A549 treated with Hydrocortisone at 1 μM for 4 hours (cell line): ENCODE results near the gene KRTAP13-1. TPM values are rescaled to one million over a fixed set of nuclear protein-coding genes. Genes with fewer than 3 reads are reported as not detected.

Experiments
- total RNA-seq: library from RNA; stranded (reverse); fragments of 200-300 nt; extraction: Qiagen RNA extraction; gene quantifications from 5 replicates; pipeline ENCODE4 v1.2.3, GENCODE V29; 2022

Gene KRTAP13-1
- total RNA-seq: not detected in 5 replicates

DNA sequence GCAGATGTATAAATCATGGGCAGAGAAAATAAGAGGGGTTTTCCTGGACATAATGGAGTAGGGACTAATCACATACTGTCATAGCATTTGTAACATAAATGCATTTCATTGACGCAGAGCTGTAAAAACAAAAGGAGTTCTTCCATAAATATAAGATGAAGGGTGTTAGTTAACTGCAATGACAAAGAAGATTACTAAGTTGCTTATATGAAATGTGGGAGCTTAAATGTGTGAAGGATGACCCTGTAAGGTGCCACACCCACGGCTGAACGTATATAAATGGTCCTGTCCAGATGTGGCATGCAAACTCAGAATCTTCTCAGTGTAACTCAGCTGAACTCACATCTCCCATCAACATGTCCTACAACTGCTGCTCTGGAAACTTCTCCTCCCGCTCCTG is at the start of gene KRTAP13-1:
Gene KRTAP13-1, plus strand, starts transcription at position 301 of the 400 bp plus-strand sequence. Its CDS starts 56 bp downstream, at position 357.

DNA sequence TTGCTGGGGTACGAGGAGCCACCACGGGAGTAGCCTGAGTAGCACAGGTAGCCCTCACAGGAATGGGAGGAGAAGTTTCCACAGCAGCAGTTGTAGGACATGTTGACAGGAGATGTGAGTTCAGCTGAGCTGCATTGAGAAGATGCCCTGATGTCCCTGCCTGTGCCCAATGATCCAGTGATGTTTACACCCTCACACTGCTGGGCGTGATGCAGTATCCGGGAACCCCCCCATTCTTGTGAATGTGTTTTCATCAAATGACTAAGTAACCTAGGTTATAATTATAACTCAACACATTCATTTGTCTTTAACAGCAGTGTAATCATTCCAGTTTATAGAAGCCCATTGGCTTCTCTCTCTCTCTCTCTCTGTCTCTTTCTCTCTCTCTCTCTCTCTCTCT is 47.3 kb upstream of the KRTAP13-1 start, which contains the start of gene KRTAP23-1:
Gene KRTAP23-1, minus strand, starts transcription at position 101 of the 400 bp plus-strand sequence. Its CDS starts 0 bp downstream, at position 101.

DNA sequence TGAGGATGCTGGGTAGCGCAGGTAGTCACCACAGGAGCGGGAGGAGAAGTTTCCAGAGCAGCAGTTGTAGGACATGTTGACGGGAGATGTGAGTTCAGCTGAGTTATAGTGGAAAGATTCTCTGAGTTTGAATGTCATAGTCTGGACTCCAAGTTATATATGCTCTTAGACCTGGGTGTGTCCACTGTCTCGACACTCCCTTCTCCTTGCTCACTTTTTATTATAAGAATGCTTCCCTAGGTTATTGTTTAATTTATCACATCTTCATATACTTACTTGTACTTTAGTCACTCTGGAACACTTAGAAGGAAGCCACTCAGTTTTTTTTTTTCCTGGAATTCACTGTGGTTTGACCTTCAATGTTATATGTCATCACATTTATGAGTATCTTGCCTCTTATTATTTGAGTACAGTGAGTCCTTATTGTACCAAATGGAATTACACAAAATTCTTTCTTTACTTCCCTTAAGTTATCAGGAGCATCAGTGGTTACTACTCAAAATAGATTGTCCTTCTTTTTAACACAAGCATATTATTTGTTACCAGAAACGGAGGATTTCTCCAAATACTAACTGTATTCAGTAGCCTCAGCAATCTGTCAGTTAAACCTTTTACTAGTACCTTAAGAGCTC is 23.6 kb upstream of the KRTAP13-1 start, which contains the start of gene KRTAP13-2:
Gene KRTAP13-2, minus strand, starts transcription at position 133 of the 632 bp plus-strand sequence. Its CDS starts 58 bp downstream, at position 75.

DNA sequence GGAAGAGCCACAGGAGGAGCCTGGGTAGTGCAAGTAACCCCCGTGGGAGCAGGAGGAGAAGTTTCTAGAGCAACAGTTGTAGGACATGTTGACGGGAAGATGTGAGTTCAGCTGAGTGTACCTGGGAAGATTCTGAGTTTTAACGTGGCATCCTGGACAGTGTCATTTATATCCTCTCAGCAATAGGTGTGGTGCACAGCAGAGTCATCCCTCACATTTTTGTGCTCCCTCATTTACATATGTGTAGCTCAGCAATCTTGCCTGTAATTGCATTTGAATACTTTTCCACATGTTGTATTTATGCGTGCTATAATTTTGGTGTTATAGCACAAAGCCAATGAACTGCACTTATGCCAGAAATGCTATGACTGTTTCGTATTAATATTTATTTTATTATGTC is 30.0 kb downstream of the KRTAP13-1 start, which contains the start of gene KRTAP13-3:
Gene KRTAP13-3, minus strand, starts transcription at position 101 of the 400 bp plus-strand sequence. Its CDS starts 14 bp downstream, at position 87.

DNA sequence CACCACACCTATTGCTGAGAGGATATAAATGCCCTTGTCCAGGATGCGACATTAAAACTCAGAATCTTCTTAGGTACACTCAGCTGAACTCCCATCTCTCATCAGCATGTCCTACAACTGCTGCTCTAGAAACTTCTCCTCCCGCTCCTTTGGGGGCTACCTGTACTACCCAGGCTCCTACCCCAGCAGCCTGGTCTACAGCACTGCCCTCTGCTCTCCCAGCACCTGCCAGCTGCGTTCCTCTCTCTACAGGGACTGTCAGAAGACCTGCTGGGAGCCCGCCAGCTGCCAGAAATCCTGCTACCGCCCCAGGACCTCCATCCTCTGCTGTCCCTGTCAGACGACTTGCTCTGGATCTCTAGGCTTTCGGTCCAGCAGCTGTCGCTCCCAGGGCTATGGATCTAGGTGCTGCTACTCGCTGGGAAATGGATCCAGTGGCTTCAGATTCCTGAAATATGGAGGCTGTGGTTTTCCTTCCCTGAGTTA is 34.4 kb downstream of the KRTAP13-1 start, which contains the start of gene KRTAP13-4:
Gene KRTAP13-4, plus strand, starts transcription at position 51 of the 486 bp plus-strand sequence. Its CDS starts 56 bp downstream, at position 107.

GRCh38 chr21:30439975-30440374 is 44.1 kb downstream of the KRTAP13-1 start, which contains the start of gene KRTAP15-1:
KRTAP15-1 (plus strand) TSS chr21:30440275; CDS start chr21:30440328, 53 bp downstream.

Other genes with a start within 250 kb of the KRTAP13-1 start
- not detected in 5 replicates for gene CLDN17, start 229.2 kb upstream of the KRTAP13-1 start, total RNA-seq
- gene CLDN8, start 179.9 kb upstream of the KRTAP13-1 start, total RNA-seq: not detected in 5 replicates
- gene KRTAP24-1, start 113.1 kb upstream of the KRTAP13-1 start, total RNA-seq: not detected in 5 replicates
- not detected in 5 replicates for gene KRTAP25-1, start 106.5 kb upstream of the KRTAP13-1 start, total RNA-seq
- gene KRTAP26-1, start 75.7 kb upstream of the KRTAP13-1 start, total RNA-seq: not detected in 5 replicates
- gene KRTAP27-1, start 58.3 kb upstream of the KRTAP13-1 start, total RNA-seq: not detected in 5 replicates
- gene KRTAP23-1, start 47.4 kb upstream of the KRTAP13-1 start, total RNA-seq: not detected in 5 replicates
- not detected in 5 replicates for gene KRTAP13-2, start 23.8 kb upstream of the KRTAP13-1 start, total RNA-seq
- gene KRTAP13-3, start 29.9 kb downstream of the KRTAP13-1 start, total RNA-seq: not detected in 5 replicates
- not detected in 5 replicates for gene KRTAP13-4, start 34.2 kb downstream of the KRTAP13-1 start, total RNA-seq
- not detected in 5 replicates for gene KRTAP15-1, start 44.2 kb downstream of the KRTAP13-1 start, total RNA-seq
- not detected in 5 replicates for gene KRTAP19-1, start 84.3 kb downstream of the KRTAP13-1 start, total RNA-seq
- not detected in 5 replicates for gene KRTAP19-2, start 91.4 kb downstream of the KRTAP13-1 start, total RNA-seq
- not detected in 5 replicates for gene KRTAP19-3, start 96.0 kb downstream of the KRTAP13-1 start, total RNA-seq
- gene KRTAP19-4, start 101.1 kb downstream of the KRTAP13-1 start, total RNA-seq: not detected in 5 replicates
- gene KRTAP19-5, start 106.1 kb downstream of the KRTAP13-1 start, total RNA-seq: not detected in 5 replicates
- gene KRTAP19-6, start 145.8 kb downstream of the KRTAP13-1 start, total RNA-seq: not detected in 5 replicates
- not detected in 5 replicates for gene KRTAP19-7, start 165.3 kb downstream of the KRTAP13-1 start, total RNA-seq
- not detected in 5 replicates for gene KRTAP22-2, start 194.4 kb downstream of the KRTAP13-1 start, total RNA-seq
- gene KRTAP6-3, start 196.4 kb downstream of the KRTAP13-1 start, total RNA-seq: not detected in 5 replicates
- not detected in 5 replicates for gene KRTAP6-2, start 202.9 kb downstream of the KRTAP13-1 start, total RNA-seq
- not detected in 5 replicates for gene KRTAP22-1, start 205.1 kb downstream of the KRTAP13-1 start, total RNA-seq
- not detected in 5 replicates for gene KRTAP6-1, start 217.9 kb downstream of the KRTAP13-1 start, total RNA-seq
- gene KRTAP20-1, start 220.4 kb downstream of the KRTAP13-1 start, total RNA-seq: not detected in 5 replicates
- not detected in 5 replicates for gene KRTAP20-4, start 224.6 kb downstream of the KRTAP13-1 start, total RNA-seq
- gene KRTAP20-2, start 239.2 kb downstream of the KRTAP13-1 start, total RNA-seq: not detected in 5 replicates
- not detected in 5 replicates for gene KRTAP20-3, start 246.8 kb downstream of the KRTAP13-1 start, total RNA-seq